Activated CD4-positive, alpha-beta T cell treated with anti-CD3 and anti-CD28 coated beads for 24 hours (primary cell): Measurements from ENCODE around the gene RPA3.

Source experiments
- DNase-seq, 2 donors: peaks; one replicate each; pipeline ENCODE4 v3.0.0-alpha.2; 2020; ENCODE audit warnings: low read depth in 2 of 2

Gene RPA3

GRCh38 chr7:7607010-7607409, 111.4 kb downstream of the RPA3 start:
- no peak for DNase-seq

GRCh38 chr7:7596176-7596575, 122.2 kb downstream of the RPA3 start:
- no peak for DNase-seq

GRCh38 chr7:7595451-7595850, 123.0 kb downstream of the RPA3 start:
- no peak for DNase-seq
